GM06990 (cell line): ENCODE results near the gene SNHG17.

Experiments
- DNase-seq: peaks from one replicate; pipeline ENCODE4 v3.0.0-alpha.2; 2011; ENCODE audit not compliant: insufficient read length; ENCODE audit errors: extremely low read depth
- H3K27me3 ChIP-seq: replicated peaks from 2 replicates; pipeline ENCODE4 v1.6.0; 2011; ENCODE audit warnings: low read length; ENCODE audit not compliant: control insufficient read depth, insufficient read depth
- H3K36me3 ChIP-seq: 2 replicates; pipeline ENCODE4 v1.5.1; 2011; ENCODE audit warnings: low read length; ENCODE audit not compliant: control insufficient read depth, insufficient read depth
- H3K4me3 ChIP-seq: replicated peaks from 2 replicates; pipeline ENCODE4 v1.5.1; 2011; ENCODE audit warnings: low read depth, mild to moderate bottlenecking, control low read depth, low read length
- CTCF ChIP-seq: IDR thresholded peaks from 2 replicates; pipeline ENCODE4 v1.5.1; 2011; ENCODE audit warnings: low read length, control low read depth, mild to moderate bottlenecking, inconsistent platforms; ENCODE audit not compliant: insufficient read depth, poor library complexity, severe bottlenecking

SNHG17 gene

GRCh38 chr20:38428800-38429199 lies 6.3 kb downstream of the SNHG17 start:
- Histone ChIP-seq H3K27me3 (no peaks in the 10 kb centered on the region), H3K4me3 (no peak overlapping the region), H3K36me3 (peaks cover 80% of the 10 kb centered on the region)
- DNase-seq = no peak
- no peak for TF ChIP-seq CTCF

GRCh38 chr20:38427655-38428023 lies 7.5 kb downstream of the SNHG17 start:
- H3K4me3 ChIP-seq = no peak overlapping the region
- no peak for TF ChIP-seq CTCF
- peaks cover 76% of the 10 kb centered on the region for H3K36me3 ChIP-seq
- H3K27me3 ChIP-seq = no peaks in the 10 kb centered on the region
- DNase-seq = no peak

GRCh38 chr20:38426006-38426897 lies 8.9 kb downstream of the SNHG17 start:
- H3K27me3 ChIP-seq = no peaks in the 10 kb centered on the region
- H3K36me3 ChIP-seq = peaks cover 75% of the 10 kb centered on the region
- TF ChIP-seq CTCF = no peak
- H3K4me3 ChIP-seq = no peak overlapping the region
- no peak for DNase-seq

- H3K27me3 ChIP-seq = no peaks in the 10 kb centered on the region
- no peak for DNase-seq
- TF ChIP-seq CTCF = no peak
- H3K4me3 ChIP-seq = no peak overlapping the region
- peaks cover 75% of the 10 kb centered on the region for H3K36me3 ChIP-seq
Measured at GRCh38 chr20:38424401-38424800, 10.7 kb downstream of the SNHG17 start.

- no peak for DNase-seq
- no peak overlapping the region for H3K4me3 ChIP-seq
- H3K27me3 ChIP-seq = no peaks in the 10 kb centered on the region
- no peak for TF ChIP-seq CTCF
- H3K36me3 ChIP-seq = peaks cover 76% of the 10 kb centered on the region
Measured at GRCh38 chr20:38423541-38423940, 11.6 kb downstream of the SNHG17 start.
